Heart left ventricle (tissue), 13 donors: Measurements from ENCODE around the gene LUC7L.

Experiments used
- CTCF ChIP-seq, 12 donors: fragments of 200-600 bp; sonication (generic) in 4 of 12; IDR thresholded peaks; one replicate each; pipeline versions ENCODE4 v1.5.0 to v1.8.0; 2018 to 2022; ENCODE audit warnings: antibody characterized with exemption in 12 of 12, mild to moderate bottlenecking in 5 of 12
- POLR2A ChIP-seq, 2 donors: fragments of 450-650 bp; IDR thresholded peaks; one replicate each; pipeline ENCODE4 v1.6.1; 2017; ENCODE audit warnings: antibody characterized with exemption in 2 of 2, mild to moderate bottlenecking in 2 of 2, moderate library complexity in 2 of 2
- donor health status: ischemic (EF 13 %, LVEDD 7.1; RV severe dilation, severe dysfunction).
- donor health status: DM: no; HTN: yes; CAD: no.
- donor health status: DM: no; HTN: no; CAD: no.
- donor health status: ischemic (EF 25% LVEDD 6.9; RV normal size, moderate dysfunction).
- donor health status: ischemic (EF 25% LVEDD 5.7; RV mildly dilated, moderate dysfunction).
- donor health status: ischemic (EF 35%, LVEDD 5.7; RV mildly dilated, moderate dysfunction).
- donor health status: nonischemic (EF 11% LVEDD 7.7; RV severe dilation, severe dysfunction).
- donor health status: DM: yes; HTN: yes; CAD: no.
- donor health status: PGD.
- donor health status: ischemic (EF 29% LVEDD 5.4; RV normal size, mild dysfunction).
- donor health status: nonischemic (EF 23%, LVEDD 6.1; RV moderate dilation, normal function).

DNA sequence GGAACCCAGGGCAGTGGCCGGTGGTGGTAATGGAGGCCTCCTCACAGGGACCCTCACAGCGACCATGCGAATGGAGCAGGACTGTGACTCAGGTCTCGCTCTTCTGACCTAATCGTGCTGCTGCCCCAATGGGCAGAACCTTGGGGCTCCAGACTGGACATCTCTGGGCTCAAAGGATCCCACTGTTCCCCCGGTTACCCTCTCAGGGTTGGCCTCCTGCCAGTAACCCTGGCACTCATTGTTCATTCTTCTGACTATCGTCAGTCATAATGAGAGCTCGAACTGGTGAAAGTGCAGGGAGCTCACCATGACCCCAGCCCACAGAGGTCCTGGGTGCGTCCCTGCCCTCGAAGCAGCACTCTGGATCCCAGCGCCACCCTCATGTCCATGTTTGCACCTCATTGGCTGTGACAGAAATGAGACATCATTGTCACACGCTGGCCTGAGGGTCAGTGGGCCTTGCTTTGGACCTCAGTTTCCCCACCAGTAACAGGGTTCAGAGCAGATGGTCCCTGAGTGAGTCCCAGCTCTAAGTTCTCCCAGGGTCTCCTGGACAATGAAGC lies 86.8 kb downstream of the LUC7L start:
- TF ChIP-seq CTCF (IDR thresholded peaks at IDR 0.05) = no peak
- TF ChIP-seq POLR2A (IDR thresholded peaks at IDR 0.05) = no peak
